Esophagus mucosa (tissue), 1 donor: Measurements from ENCODE around the gene MEOX2. TPM values are rescaled to one million over a fixed set of nuclear protein-coding genes. Genes with fewer than 3 reads are reported as not detected.

Experiments
- total RNA-seq: library from RNA; stranded (reverse); gene quantifications from one replicate; pipeline ENCODE4 v1.2.4, GENCODE V29; 2023
- donor health status: DM: yes; HTN: yes; CAD: no.

Gene MEOX2
- total RNA-seq, 1 donor from 2014 or later: 0.60 TPM

Other genes starting within 250 kb of the MEOX2 start
- 0.08 TPM for gene AGMO, start 124.7 kb downstream of the MEOX2 start, total RNA-seq